ENCODE measurements around the gene PHAX. TPM values are rescaled to one million over a fixed set of nuclear protein-coding genes. Genes with fewer than 3 reads are reported as not detected.

Gene PHAX
- total RNA-seq, 1 experiment from 2014 or later: 24.5 TPM

- Histone ChIP-seq H3K4me3 (replicated peaks in 1 of 2; ENCODE audit: low read depth in 1 of 2, low read length in 2 of 2) (no peak overlapping the region), H3K79me2 (ENCODE audit: insufficient read depth, low read length) (no peaks in the 10 kb centered on the region), H3K27ac (ENCODE audit: low read depth, low read length) (no peak overlapping the region), H3K36me3 (ENCODE audit: control insufficient read depth in 1 of 2, insufficient read depth in 2 of 2, low read length in 2 of 2) (peaks cover 13 to 20% of the 10 kb centered on the region in 2 experiments; a peak in 2 of 4 replicates), H3K9me3 (ENCODE audit: control insufficient read depth in 1 of 2, insufficient read depth in 1 of 2, low read depth in 1 of 2, low read length in 2 of 2) (no peaks in the 10 kb centered on the region), H3K4me2 (ENCODE audit: low read length) (no peak overlapping the region), H2AFZ (ENCODE audit: low read depth, low read length, poor library complexity, severe bottlenecking) (no peak overlapping the region), H3K9me2 (ENCODE audit: insufficient read depth) (no peaks in the 10 kb centered on the region), H3K4me1 (ENCODE audit: control insufficient read depth in 1 of 2, insufficient read depth in 2 of 2, low read length in 2 of 2) (no peaks in the 10 kb centered on the region), H3K27me3 (ENCODE audit: insufficient read depth, low read length) (no peaks in the 10 kb centered on the region), H4K20me1 (ENCODE audit: insufficient read depth) (no peaks in the 10 kb centered on the region), H3K9ac (ENCODE audit: low read length) (no peak overlapping the region)
- ChIA-PET POLR2A (interaction anchor here (0.9 kb wide), 1 partner anchor 15 kb away, joined by 4 read pairs; the partner anchor contains the start of gene ALDH7A1), RAD21 (ENCODE audit: low non-redundant PET in 1 of 2, low total read pairs in 2 of 2, uncharacterized antibody in 2 of 2, unreplicated experiment in 2 of 2) (no interaction called here), CTCF (no interaction called here)
- intact Hi-C loops (cut with micrococcal nuclease): no loop called here
- ATAC-seq: no peak
- no peak for DNase-seq (ENCODE audit: low read depth, low spot score)
- no peak for TF ChIP-seq REST (IDR thresholded peaks at IDR 0.05; ENCODE audit: low read depth)
- no TSS peak for BruUV-seq (replicated peaks)
Measured at GRCh38 chr5:126579716-126580115, 21.0 kb upstream of the PHAX start.

- RAD21 ChIA-PET (ENCODE audit: low non-redundant PET in 1 of 2, low total read pairs in 2 of 2, uncharacterized antibody in 2 of 2, unreplicated experiment in 2 of 2): no interaction called here
Measured at GRCh38 chr5:126583761-126584160, 17.0 kb upstream of the PHAX start.

More at GRCh38 chr5:126583761-126584160, 17.0 kb upstream of the PHAX start:
- Histone ChIP-seq H3K9me2 (ENCODE audit: insufficient read depth) (no peaks in the 10 kb centered on the region), H2AFZ (ENCODE audit: low read depth, low read length, poor library complexity, severe bottlenecking) (no peak overlapping the region), H3K4me1 (ENCODE audit: control insufficient read depth in 1 of 2, insufficient read depth in 2 of 2, low read length in 2 of 2) (no peaks in the 10 kb centered on the region), H3K27me3 (ENCODE audit: insufficient read depth, low read length) (no peaks in the 10 kb centered on the region), H3K4me2 (ENCODE audit: low read length) (no peak overlapping the region), H3K9ac (ENCODE audit: low read length) (no peak overlapping the region), H3K36me3 (ENCODE audit: control insufficient read depth in 1 of 2, insufficient read depth in 2 of 2, low read length in 2 of 2) (peaks cover 13 to 15% of the 10 kb centered on the region in 2 experiments; a peak in 2 of 4 replicates), H3K79me2 (ENCODE audit: insufficient read depth, low read length) (no peaks in the 10 kb centered on the region), H4K20me1 (ENCODE audit: insufficient read depth) (no peaks in the 10 kb centered on the region), H3K9me3 (ENCODE audit: control insufficient read depth in 1 of 2, insufficient read depth in 1 of 2, low read depth in 1 of 2, low read length in 2 of 2) (no peaks in the 10 kb centered on the region), H3K27ac (ENCODE audit: low read depth, low read length) (no peak overlapping the region), H3K4me3 (replicated peaks in 1 of 2; ENCODE audit: low read depth in 1 of 2, low read length in 2 of 2) (no peak overlapping the region)
- intact Hi-C loops (cut with micrococcal nuclease): no loop called here
- ChIA-PET POLR2A (no interaction called here), CTCF (no interaction called here)
- DNase-seq (ENCODE audit: low read depth, low spot score) (no peak), ATAC-seq (no peak)
- TF ChIP-seq ZNF274 (IDR thresholded peaks at IDR 0.05; ENCODE audit: low read depth, low read length): no peak
- no peak for TF ChIP-seq POLR2A (IDR thresholded peaks at IDR 0.05; ENCODE audit: borderline replicate concordance, extremely low read depth, insufficient read depth, insufficient read length)
- TF ChIP-seq FOSL1 (IDR thresholded peaks at IDR 0.05; ENCODE audit: low read depth): no peak
- no peak for TF ChIP-seq CTCF (IDR thresholded peaks at IDR 0.05 in 2 of 3, conservative IDR thresholded peaks at IDR 0.05 in 1 of 3; ENCODE audit: borderline replicate concordance in 1 of 3, insufficient read depth in 1 of 3, low read depth in 2 of 3, low read length in 2 of 3)
- TF ChIP-seq SP1 (IDR thresholded peaks at IDR 0.05; ENCODE audit: low read depth): no peak
- no peak for TF ChIP-seq EGR1 (IDR thresholded peaks at IDR 0.05; ENCODE audit: low read depth)
- no peak for TF ChIP-seq ELF1 (IDR thresholded peaks at IDR 0.05; ENCODE audit: borderline replicate concordance, low read depth)
- no TSS peak for BruUV-seq (replicated peaks)
